MM.1S (cell line): ENCODE results near the gene IGSF8.

ENCODE experiments used
- CTCF ChIP-seq: fragments of 300-600 bp; sonication (generic); IDR thresholded peaks from 2 replicates; pipeline ENCODE4 v1.5.1; 2016; ENCODE audit warnings: antibody characterized with exemption, low read length, mixed read lengths
- EZH2 ChIP-seq: fragments of 300-600 bp; sonication (generic); optimal IDR thresholded peaks from 2 replicates; pipeline ENCODE3; 2017; ENCODE audit warnings: low read depth, mild to moderate bottlenecking, antibody characterized with exemption, low read length, mixed read lengths

GRCh38 chr1:160129558-160129957 lies 31.1 kb upstream of the IGSF8 start:
- TF ChIP-seq CTCF = no peak
- TF ChIP-seq EZH2 = no peak
